Activated CD8-positive, alpha-beta memory T cell treated with anti-CD3 and anti-CD28 coated beads for 1 hour (primary cell): ENCODE results near the gene CGB8.
"Not testable (repeated sequence)": the region's sequence is repeated elsewhere in the genome, so short reads cannot be mapped to it uniquely, and the experiment has no call there.

Experiments
- DNase-seq, 2 donors: peaks; one replicate each; pipeline ENCODE4 v3.0.0-alpha.2; 2020; ENCODE audit warnings: low read depth in 1 of 2; ENCODE audit errors: extremely low read depth in 1 of 2

CGB8 gene

DNA sequence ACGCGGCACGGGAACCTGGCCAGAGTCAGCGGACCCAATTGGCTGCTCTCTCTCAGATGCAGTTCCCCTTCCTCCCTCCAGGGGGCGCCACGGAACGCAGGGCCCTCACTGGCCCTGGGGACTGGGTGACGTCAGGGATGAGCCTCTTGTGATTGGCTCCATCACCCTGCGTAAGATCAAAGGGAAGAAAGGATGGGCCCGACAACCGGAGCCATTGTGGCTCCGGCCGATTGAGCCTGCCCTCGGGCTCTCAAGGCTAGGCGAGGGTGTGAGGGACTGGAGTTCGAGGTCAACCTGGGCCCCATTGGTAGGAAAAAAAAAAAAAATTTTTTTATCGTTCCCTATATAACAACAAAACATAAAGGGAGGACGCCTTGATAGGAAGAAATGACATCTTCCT, 12.1 kb downstream of the CGB8 start, which contains the start of gene CGB1:
TSS of gene CGB1 (minus strand) at position 81 of the 400 bp plus-strand sequence. CDS start 184 bp downstream, outside the sequence.
- DNase-seq: not testable (repeated sequence)

GRCh38 chr19:49031642-49032301, 17.1 kb downstream of the CGB8 start, which contains the start of gene CGB2:
Gene CGB2, plus strand, starts transcription at chr19:49031890. Its CDS starts 206 bp downstream, at chr19:49032096.
- DNase-seq: peak in 1 of 2 donors; percentile 40

DNA sequence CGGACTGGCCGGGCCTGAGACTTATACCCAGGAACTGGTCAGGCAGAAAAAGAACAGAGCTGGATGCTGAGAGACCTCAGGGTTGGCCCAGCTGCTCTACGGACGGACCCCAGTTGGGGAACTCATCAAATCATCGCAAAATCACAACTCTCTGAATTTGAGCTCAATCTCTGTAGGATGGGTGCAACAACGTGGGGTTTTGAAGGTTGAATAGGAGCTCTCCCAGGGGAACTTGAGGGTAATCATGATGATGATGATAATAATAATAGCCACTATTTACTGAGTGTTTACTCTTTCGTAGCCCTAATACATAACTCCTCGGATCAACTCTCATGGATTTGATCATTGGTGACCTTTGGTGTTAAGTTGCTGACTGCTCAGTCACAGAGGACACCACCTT, 18.6 kb downstream of the CGB8 start:
- DNase-seq: not testable (repeated sequence)

- DNase-seq: not testable (repeated sequence)
Observed at GRCh38 chr19:49029749-49030148, 19.2 kb downstream of the CGB8 start.

- DNase-seq: not testable (repeated sequence)
Observed at GRCh38 chr19:49028686-49029085, 20.2 kb downstream of the CGB8 start.

DNA sequence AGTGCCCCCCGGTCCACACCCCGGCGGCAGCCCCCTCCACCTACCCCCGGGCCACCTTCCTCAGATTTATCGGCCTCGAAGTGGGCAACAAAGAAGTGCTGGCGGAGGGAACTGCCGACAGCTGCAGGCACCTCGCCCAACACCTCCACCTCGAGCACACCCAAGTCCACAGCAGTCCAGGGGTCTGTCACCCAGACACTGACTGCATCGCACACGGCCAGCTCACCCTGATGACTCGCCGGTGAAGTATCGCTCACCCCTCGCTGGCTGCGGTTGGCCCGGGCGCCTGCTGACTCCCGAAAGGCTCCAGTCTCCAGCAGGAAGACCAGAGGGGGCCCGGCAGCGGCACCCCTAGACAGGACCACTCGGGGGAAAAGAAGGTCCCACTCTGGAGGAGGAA, 23.3 kb downstream of the CGB8 start:
- DNase-seq: not testable (repeated sequence)

GRCh38 chr19:49025088-49025487, 23.8 kb downstream of the CGB8 start:
- not testable (repeated sequence) for DNase-seq

DNA sequence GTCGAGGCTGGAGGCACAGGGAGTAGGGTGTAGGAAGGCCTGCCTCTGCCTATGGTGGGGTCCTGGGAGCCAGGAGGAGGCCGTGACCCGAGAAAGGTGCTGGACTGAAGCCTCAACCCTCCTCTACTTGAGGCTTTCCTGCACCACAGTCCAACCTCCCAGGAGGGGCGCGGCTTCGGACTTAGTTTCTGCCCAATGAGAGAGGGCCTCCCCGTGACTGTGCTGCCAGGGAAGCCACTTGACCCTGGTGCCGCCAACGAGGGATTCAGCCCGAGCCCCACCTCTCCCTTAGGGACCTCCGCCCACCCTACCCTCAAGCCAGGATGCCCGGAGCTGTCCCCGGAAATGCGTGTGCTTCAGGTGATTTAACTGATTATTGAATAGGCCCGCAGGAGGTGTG, 24.7 kb downstream of the CGB8 start, which contains the start of gene CGB3:
TSS of gene CGB3 (minus strand) at position 101 of the 400 bp plus-strand sequence. CDS start 362 bp downstream, outside the sequence.
- DNase-seq: not testable (repeated sequence)

GRCh38 chr19:49022116-49022515, 26.8 kb downstream of the CGB8 start:
- no peak for DNase-seq

DNA sequence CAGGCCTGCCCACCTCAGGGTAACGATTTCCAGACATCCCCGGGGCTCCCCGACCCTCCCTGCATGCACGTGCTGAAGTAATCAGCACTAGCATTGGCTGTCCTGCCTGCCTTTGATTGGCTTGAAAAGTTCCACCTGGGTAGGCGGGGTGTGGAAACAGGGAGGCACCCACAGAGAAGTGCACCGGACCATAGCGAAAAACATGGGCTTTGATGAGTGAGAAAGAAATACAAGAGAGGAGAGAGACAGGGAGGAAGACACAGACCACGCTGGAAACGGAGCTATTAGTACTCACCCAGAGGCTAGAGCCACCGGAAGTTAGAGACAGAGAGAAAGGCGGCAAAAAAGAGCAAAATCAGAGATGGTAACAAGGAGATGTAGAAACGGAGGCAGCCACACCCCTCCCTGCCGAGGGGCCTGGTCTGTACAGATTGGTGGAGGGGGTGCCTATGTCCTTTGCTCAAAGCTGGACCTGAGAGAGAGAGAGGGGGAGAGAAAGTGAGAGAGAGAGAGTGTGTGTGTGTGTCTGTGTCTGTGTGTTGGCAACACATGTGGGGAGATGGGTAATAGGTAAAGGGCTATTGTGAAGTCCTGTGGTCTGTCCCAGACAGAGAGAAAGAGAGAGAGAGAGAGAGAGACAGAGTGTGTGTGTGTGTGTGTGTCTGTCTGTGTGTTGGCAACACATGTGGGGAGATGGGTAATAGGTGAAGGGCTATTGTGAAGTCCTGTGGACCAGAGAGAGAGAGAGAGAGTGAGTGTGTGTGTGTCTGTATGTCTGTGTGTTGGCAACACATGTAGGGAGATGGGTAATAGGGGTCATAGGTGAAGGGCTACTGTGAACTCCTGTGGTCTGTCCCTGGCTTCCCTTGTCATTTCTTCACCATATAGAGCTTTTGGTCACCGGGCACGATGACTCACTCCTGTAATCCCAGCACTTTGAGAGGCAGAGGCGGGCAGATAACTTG, 27.7 kb downstream of the CGB8 start:
- no peak for DNase-seq

GRCh38 chr19:49020342-49020741, 28.6 kb downstream of the CGB8 start:
- DNase-seq: no peak

- peak in 1 of 2 donors; percentile 50 for DNase-seq
Observed at GRCh38 chr19:49019242-49019932, 29.5 kb downstream of the CGB8 start.

- not testable (repeated sequence) for DNase-seq
Observed at GRCh38 chr19:49018388-49019241, 30.3 kb downstream of the CGB8 start.

DNA sequence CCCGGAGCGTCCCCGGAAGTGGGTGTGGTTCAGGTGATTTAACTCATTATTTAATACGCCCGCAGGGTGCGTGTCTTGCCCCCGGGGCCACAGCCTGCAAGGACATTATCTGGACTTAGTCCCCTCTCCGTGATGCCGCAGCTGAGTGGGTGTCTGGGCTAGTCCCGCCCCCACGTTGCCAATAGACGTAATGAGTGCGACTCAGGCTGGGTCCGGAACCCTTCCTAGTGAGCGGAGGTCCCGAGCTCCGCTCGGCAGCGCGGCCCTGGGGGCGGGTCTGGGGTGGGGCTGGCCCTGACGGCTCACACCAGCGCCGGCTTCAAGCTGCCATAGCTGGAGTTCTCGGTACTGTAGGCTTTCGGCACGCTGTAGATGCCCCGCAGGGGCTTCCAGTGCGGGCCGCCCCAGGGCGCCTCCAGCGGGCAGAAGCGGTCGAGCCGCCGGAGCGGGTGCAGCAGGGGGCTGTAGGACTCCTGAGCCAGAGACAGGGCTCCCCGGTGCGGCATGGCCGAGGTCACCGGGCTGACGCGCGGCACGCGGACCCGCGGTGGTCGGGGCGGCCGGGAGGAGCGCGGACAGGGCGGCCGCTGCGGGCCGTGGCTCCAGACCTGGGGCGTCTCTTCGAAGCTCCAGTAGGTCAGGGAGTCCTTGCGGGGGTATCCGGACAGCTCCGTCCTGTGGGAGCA, 31.1 kb downstream of the CGB8 start:
- peak; percentile 29 to 58 for DNase-seq

DNA sequence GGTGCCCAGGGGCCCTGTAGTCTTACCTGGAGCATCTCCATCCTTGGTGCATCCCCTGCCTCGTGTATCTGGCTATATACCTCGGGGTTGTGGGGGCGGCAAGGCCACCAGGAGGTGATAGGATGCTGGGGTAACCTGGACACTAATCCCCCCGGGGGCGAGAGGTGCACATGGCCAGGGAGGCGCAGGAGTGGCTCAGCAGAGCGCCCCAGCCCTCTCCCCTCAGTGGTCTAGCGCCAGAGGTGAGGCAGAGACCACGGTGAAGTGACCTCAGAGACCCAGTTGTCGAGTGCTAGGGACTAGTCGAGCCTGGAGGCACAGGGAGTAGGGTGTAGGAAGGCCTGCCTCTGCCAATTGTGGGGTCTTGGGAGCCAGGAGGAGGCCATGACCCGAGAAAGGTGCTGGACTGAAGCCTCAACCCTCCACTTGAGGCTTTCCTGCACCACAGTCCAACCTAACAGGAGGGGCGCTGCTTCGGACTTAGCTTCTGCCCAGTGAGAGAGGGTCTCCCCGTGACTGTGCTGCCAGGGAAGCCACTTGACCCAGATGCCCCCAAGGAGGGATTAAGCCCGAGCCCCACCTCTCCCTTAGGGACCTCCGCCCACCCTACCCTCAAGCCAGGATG, 31.8 kb downstream of the CGB8 start, which contains the start of gene LHB:
TSS of gene LHB (minus strand) at position 51 of the 625 bp plus-strand sequence. CDS start at position 41, 10 bp downstream.
- DNase-seq: no peak

DNA sequence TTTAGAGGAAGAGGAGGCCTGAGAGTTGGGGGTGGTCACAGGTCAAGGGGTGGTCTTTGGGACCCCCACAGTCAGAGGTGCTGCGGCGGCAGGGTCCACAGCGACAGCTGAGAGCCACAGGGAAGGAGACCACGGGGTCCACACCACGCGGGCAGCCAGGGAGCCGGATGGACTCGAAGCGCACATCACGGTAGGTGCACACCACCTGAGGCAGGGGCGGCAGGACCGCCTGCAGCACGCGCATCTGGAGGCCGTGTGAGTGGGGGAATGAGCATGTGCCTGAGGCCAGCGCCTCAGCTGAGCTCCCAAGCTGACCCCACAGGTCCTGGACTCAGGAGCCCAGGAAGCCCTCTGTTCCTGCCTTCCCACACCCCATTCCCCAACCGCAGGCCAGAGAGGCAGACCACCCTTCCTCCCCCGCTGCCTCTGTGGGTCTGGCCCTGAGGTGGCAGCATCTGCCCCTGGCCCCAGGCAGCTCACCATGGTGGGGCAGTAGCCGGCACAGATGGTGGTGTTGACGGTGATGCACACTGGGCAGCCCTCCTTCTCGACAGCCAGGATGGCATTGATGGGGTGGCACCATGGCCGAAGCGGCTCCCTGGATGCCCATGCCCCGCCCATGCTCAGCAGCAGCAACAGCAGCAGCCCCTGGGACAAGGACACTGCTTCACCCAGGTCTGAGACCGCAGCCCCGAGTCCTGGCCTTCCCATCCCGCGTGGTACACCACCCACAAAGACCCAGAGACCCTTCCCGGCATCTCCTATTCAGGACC, 32.7 kb downstream of the CGB8 start:
- DNase-seq: no peak

DNA sequence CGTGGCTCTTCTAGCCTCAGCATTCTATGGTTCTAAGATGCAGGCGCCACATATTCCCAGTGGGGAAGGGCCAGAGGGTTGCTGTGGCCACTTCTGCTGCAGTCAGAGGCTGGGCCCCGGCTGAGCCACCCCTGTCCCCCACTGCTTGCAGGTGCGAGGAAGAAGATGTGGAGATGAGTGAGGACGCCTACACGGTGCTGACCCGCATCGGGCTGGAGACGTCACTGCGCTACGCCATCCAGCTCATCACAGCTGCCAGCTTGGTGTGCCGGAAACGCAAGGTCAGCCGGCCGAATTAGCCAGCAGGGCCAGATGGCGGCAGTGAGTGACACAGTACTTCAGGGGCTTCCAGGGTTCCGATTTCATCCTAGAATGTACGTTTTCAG, 34.0 kb downstream of the CGB8 start:
- DNase-seq: no peak
